Fibroblast of mammary gland (primary cell): Measurements from ENCODE around the gene TMEM50A.

ENCODE experiments used
- DNase-seq: peaks from one replicate; pipeline ENCODE4 v3.0.0-alpha.2; 2010; ENCODE audit warnings: low read depth
- H3K4me3 ChIP-seq: 2 replicates; pipeline ENCODE4 v1.5.1; 2011; ENCODE audit warnings: low read depth, mild to moderate bottlenecking, low read length, moderate library complexity; ENCODE audit not compliant: control insufficient read depth
- CTCF ChIP-seq: conservative IDR thresholded peaks from 2 replicates; pipeline ENCODE4 v1.5.1; 2011; ENCODE audit warnings: low read depth, low read length, inconsistent platforms; ENCODE audit not compliant: control insufficient read depth, insufficient read depth

TMEM50A gene

GRCh38 chr1:25342846-25343245, 4.7 kb downstream of the TMEM50A start:
- no peak for TF ChIP-seq CTCF
- DNase-seq: no peak

GRCh38 chr1:25343872-25344271, 5.7 kb downstream of the TMEM50A start:
- DNase-seq: peak; percentile 90
- no peak for TF ChIP-seq CTCF
- H3K4me3 ChIP-seq: no peak overlapping the region

More at GRCh38 chr1:25342846-25343245, 4.7 kb downstream of the TMEM50A start:
- no peak overlapping the region for H3K4me3 ChIP-seq

- no peak for DNase-seq
- TF ChIP-seq CTCF: no peak
- H3K4me3 ChIP-seq: no peak overlapping the region
These were observed 9.4 kb downstream of the TMEM50A start for GRCh38 chr1:25347556-25347955.

- DNase-seq: no peak
- no peak overlapping the region for H3K4me3 ChIP-seq
- no peak for TF ChIP-seq CTCF
These were observed 11.5 kb downstream of the TMEM50A start for GRCh38 chr1:25349606-25350005.

GRCh38 chr1:25355841-25356395, 17.8 kb downstream of the TMEM50A start:
- no peak overlapping the region for H3K4me3 ChIP-seq
- no peak for DNase-seq
- TF ChIP-seq CTCF: no peak

- H3K4me3 ChIP-seq: no peak overlapping the region
- no peak for TF ChIP-seq CTCF
These were observed 18.3 kb downstream of the TMEM50A start for GRCh38 chr1:25356441-25356840.

GRCh38 chr1:25356848-25357247, 18.7 kb downstream of the TMEM50A start:
- DNase-seq: peak; percentile 61
- no peak for TF ChIP-seq CTCF
- H3K4me3 ChIP-seq: no peak overlapping the region

More at GRCh38 chr1:25356441-25356840, 18.3 kb downstream of the TMEM50A start:
- DNase-seq: no peak
